Measurements from ENCODE around the gene GNAT2. TPM values are rescaled to one million over a fixed set of nuclear protein-coding genes. Genes with fewer than 3 reads are reported as not detected.

The GNAT2 gene
- total and polyA plus RNA-seq, 12 donors = 0.04 TPM; not detected in 11

GRCh38 chr1:109658533-109659042, 39.2 kb upstream of the GNAT2 start:
- DNase-seq = no peak

GRCh38 chr1:109657970-109658369, 38.6 kb upstream of the GNAT2 start:
- no peak for TF ChIP-seq CTCF (IDR thresholded peaks at IDR 0.05)
- Histone ChIP-seq H3K4me1 (peaks cover 0 to 34% (median 11%) of the 10 kb centered on the region in 9 donors), H3K27ac (no peak overlapping the region), H3K36me3 (peaks cover 0 to 44% (median 9%) of the 10 kb centered on the region in 9 donors), H3K4me3 (no peak overlapping the region), H3K27me3 (no peaks in the 10 kb centered on the region), H3K9me3 (no peaks in the 10 kb centered on the region)
- ATAC-seq (no peak), DNase-seq (no peak)
- intact Hi-C loops (cut with DNase I) = loop anchor here in 2 of 10 donors (5.0 to 10.0 kb wide), 2 partner anchors 327 to 329 kb away; partner anchors contain the start of gene AHCYL1 (in 1 of the 2)
- 74 to 80% methylated on average over 7 of the region's 7 CpGs for WGBS, 2 donors

More at GRCh38 chr1:109658533-109659042, 39.2 kb upstream of the GNAT2 start:
- Histone ChIP-seq H3K27ac (no peak overlapping the region), H3K4me1 (peaks cover 0 to 34% (median 11%) of the 10 kb centered on the region in 9 donors), H3K36me3 (peaks cover 0 to 44% (median 9%) of the 10 kb centered on the region in 9 donors), H3K4me3 (no peak overlapping the region), H3K9me3 (no peaks in the 10 kb centered on the region), H3K27me3 (no peaks in the 10 kb centered on the region)
- intact Hi-C loops (cut with DNase I) = loop anchor here in 2 of 10 donors (5.0 to 10.0 kb wide), 2 partner anchors 326 to 329 kb away; partner anchors contain the start of gene AHCYL1 (in 1 of the 2)
- WGBS, 2 donors = 42 to 47% methylated on average over 3 of the region's 3 CpGs
- no peak for ATAC-seq
- no peak for TF ChIP-seq CTCF (IDR thresholded peaks at IDR 0.05)

- DNase-seq = no peak
- WGBS, 2 donors = 94 to 96% methylated on average over 4 of the region's 4 CpGs
- no peaks in the 10 kb centered on the region for H3K27me3 ChIP-seq
- no peak overlapping the region for H3K4me3 ChIP-seq
- H3K9me3 ChIP-seq = no peaks in the 10 kb centered on the region
- intact Hi-C loops (cut with DNase I) = loop anchor here in 2 of 10 donors (5.0 to 10.0 kb wide), 2 partner anchors 327 to 330 kb away; partner anchors contain the start of gene AHCYL1 (in 1 of the 2)
- peaks cover 0 to 44% (median 9%) of the 10 kb centered on the region in 9 donors for H3K36me3 ChIP-seq
- TF ChIP-seq CTCF (IDR thresholded peaks at IDR 0.05) = no peak
- H3K4me1 ChIP-seq = peaks cover 0 to 34% (median 11%) of the 10 kb centered on the region in 9 donors
- ATAC-seq = no peak
- H3K27ac ChIP-seq = no peak overlapping the region
These were observed 38.0 kb upstream of the GNAT2 start for GRCh38 chr1:109657395-109657794.

- Histone ChIP-seq H3K27me3 (no peaks in the 10 kb centered on the region), H3K27ac (peak within 1 kb of the TSS; percentile 59 to 96 (median 88)), H3K36me3 (peaks cover 0 to 29% (median 9%) of the 10 kb centered on the region in 9 donors), H3K4me3 (peak within 1 kb of the TSS; percentile 54 to 83 (median 70)), H3K9me3 (no peaks in the 10 kb centered on the region), H3K4me1 (peaks cover 0 to 34% (median 11%) of the 10 kb centered on the region in 9 donors)
- TF ChIP-seq CTCF (IDR thresholded peaks at IDR 0.05) = peak in 2 of 9 donors; percentile 27 to 34
- peak; percentile 88 to 90 for DNase-seq
- WGBS, 2 donors = 0 to 1% methylated on average over 54 of the region's 54 CpGs
- ATAC-seq = peak; percentile 93 to 98 (median 96)
- intact Hi-C loops (cut with DNase I) = loop anchor here in 2 of 10 donors (5.0 to 10.0 kb wide), 2 partner anchors 329 to 331 kb away; partner anchors contain the start of gene AHCYL1 (in 1 of the 2)
These were observed 36.5 kb upstream of the GNAT2 start, which contains the start of gene GSTM4 for GRCh38 chr1:109655615-109656519. TSS of gene GSTM4 (plus strand) at chr1:109656099. CDS start at chr1:109656390, 291 bp downstream.

All from heart right ventricle (tissue), 16 donors.